Esophagus squamous epithelium (tissue), 5 donors: Measurements from ENCODE around the gene POLR3H. TPM values are rescaled to one million over a fixed set of nuclear protein-coding genes. Genes with fewer than 3 reads are reported as not detected.
"Not testable (repeated sequence)": the region's sequence is repeated elsewhere in the genome, so short reads cannot be mapped to it uniquely, and the experiment has no call there.

Experiments used
- DNase-seq: peaks from one replicate; lab custom pipeline; 2025; lab: John Stamatoyannopoulos, UW
- H3K27ac ChIP-seq, 4 donors: fragments of 200-600 bp; sonication (generic); one replicate each; pipeline ENCODE4 v1.5.1; 2016 to 2019; ENCODE audit warnings: mild to moderate bottlenecking in 1 of 4
- H3K27me3 ChIP-seq, 4 donors: fragments of 200-600 bp; sonication (generic); 1 replicate in 3 of 4; 2 replicates in 1 of 4; pipeline versions ENCODE4 v1.5.1 to v1.6.0; 2017 to 2021; ENCODE audit warnings: antibody characterized with exemption in 1 of 4
- H3K36me3 ChIP-seq, 3 donors: fragments of 200-600 bp; sonication (generic); one replicate each; pipeline ENCODE4 v1.5.1; 2016 to 2019
- H3K4me1 ChIP-seq, 3 donors: fragments of 200-600 bp; sonication (generic); one replicate each; pipeline ENCODE4 v1.5.1; 2017 to 2019
- H3K4me3 ChIP-seq, 4 donors: fragments of 200-600 bp; sonication (generic); 1 replicate in 3 of 4; 2 replicates in 1 of 4; pipeline ENCODE4 v1.5.1; 2016 to 2019; ENCODE audit warnings: mild to moderate bottlenecking in 2 of 4, moderate library complexity in 1 of 4
- H3K9me3 ChIP-seq, 3 donors: fragments of 200-600 bp; sonication (generic); one replicate each; pipeline ENCODE4 v1.5.1; 2016 to 2019
- POLR2A ChIP-seq, 4 donors: fragments of 450-650 bp; IDR thresholded peaks; one replicate each; pipeline ENCODE4 v1.6.1; 2017; ENCODE audit warnings: antibody characterized with exemption in 4 of 4, mild to moderate bottlenecking in 4 of 4, moderate library complexity in 3 of 4
- WGBS, 2 donors: methylation state at CpG; one replicate each; pipeline ENCODE4 v1.1.5; 2018; 5-methylcytosine and 5-hydroxymethylcytosine counted together
- intact Hi-C: fragments of 100-400 bp; cut with DNase I; formaldehyde crosslinking; loops from one replicate; pipeline ENCODE4 v1.15.0; 2022
- total RNA-seq, 4 donors: library from RNA; depleted of rRNA; stranded (reverse); fragments of >200 nt; gene quantifications; one replicate each; pipeline ENCODE4 v1.1.0, GENCODE V29; 2016
- TF ChIP-seq, protein P1 (sequence below), 6 experiments: fragments of 450-650 bp in 4 of 6; fragments of 200-600 bp in 2 of 6; sonication (generic) in 2 of 6; IDR thresholded peaks; one replicate each; pipeline ENCODE4 v1.5.1; 2016 to 2019; ENCODE audit warnings: antibody characterized with exemption in 6 of 6, mild to moderate bottlenecking in 4 of 6, moderate library complexity in 4 of 6
- donor health status: DM: yes; HTN: yes; CAD: no.

The POLR3H gene
- total RNA-seq, 4 donors from 2014 or later: 13.7 to 23.3 (median 16.1) TPM

DNA sequence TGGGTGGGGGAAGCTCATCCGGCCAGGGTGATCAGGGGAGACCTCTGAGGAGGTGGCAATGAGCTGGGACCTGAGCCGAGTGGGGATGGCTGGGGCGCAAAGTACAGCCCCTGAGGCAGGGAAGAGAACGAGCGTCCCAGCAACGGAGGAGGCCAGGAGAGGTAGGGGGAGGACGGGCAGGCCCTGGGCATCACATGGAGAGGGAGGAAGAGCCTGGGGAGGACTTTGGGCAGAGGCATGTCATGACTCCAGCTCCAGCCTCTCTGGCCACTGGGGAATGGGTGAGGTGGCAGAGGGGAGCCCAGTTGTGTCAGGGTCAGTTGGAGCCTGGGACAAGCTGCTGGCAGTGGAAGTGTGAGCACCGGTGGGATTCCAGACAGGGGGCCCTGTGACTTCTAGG is 33.8 kb upstream of the POLR3H start:
- TF ChIP-seq, protein P1, sequence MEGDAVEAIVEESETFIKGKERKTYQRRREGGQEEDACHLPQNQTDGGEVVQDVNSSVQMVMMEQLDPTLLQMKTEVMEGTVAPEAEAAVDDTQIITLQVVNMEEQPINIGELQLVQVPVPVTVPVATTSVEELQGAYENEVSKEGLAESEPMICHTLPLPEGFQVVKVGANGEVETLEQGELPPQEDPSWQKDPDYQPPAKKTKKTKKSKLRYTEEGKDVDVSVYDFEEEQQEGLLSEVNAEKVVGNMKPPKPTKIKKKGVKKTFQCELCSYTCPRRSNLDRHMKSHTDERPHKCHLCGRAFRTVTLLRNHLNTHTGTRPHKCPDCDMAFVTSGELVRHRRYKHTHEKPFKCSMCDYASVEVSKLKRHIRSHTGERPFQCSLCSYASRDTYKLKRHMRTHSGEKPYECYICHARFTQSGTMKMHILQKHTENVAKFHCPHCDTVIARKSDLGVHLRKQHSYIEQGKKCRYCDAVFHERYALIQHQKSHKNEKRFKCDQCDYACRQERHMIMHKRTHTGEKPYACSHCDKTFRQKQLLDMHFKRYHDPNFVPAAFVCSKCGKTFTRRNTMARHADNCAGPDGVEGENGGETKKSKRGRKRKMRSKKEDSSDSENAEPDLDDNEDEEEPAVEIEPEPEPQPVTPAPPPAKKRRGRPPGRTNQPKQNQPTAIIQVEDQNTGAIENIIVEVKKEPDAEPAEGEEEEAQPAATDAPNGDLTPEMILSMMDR (IDR thresholded peaks at IDR 0.05): no peak
- no peak for TF ChIP-seq POLR2A (IDR thresholded peaks at IDR 0.05)
- H3K4me1 ChIP-seq: peaks cover 3 to 11% (median 7%) of the 10 kb centered on the region in 3 donors
- 85 to 98% methylated on average over 8 of the region's 8 CpGs for WGBS, 2 donors
- no peak overlapping the region for H3K4me3 ChIP-seq
- H3K36me3 ChIP-seq: peaks cover 11 to 91% (median 31%) of the 10 kb centered on the region in 3 donors
- no peak for DNase-seq
- H3K27ac ChIP-seq: no peak overlapping the region
- H3K9me3 ChIP-seq: no peaks in the 10 kb centered on the region
- intact Hi-C loops: no loop called here
- H3K27me3 ChIP-seq: no peaks in the 10 kb centered on the region

DNA sequence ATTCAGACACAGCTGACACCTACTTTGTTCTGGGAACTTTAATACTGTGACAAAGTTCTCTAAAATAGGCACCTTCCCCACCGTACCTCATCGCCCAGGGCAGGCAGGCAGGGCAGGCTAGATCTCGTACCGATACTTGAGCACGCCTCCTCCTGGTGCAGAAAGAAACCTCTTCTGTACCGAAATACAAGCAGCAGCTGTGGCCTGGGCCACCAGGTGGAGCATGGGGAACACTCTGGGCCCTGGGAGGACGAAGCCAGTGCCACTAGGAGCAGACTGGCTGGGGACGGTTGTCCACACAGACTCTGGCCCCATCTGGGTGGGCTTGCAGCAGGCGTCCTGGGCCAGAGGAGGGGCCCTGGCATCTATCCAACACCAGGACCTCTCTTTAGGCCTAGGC is 32.6 kb upstream of the POLR3H start:
- intact Hi-C loops: no loop called here
- TF ChIP-seq POLR2A (IDR thresholded peaks at IDR 0.05): no peak
- TF ChIP-seq, protein P1 (IDR thresholded peaks at IDR 0.05): peak in 5 of 6 experiments; percentile 37 to 79 (median 55)
- H3K27ac ChIP-seq: peak overlapping the region in 1 of 4 donors; percentile 13
- peaks cover 7 to 78% (median 31%) of the 10 kb centered on the region in 3 donors for H3K36me3 ChIP-seq
- H3K4me1 ChIP-seq: peaks cover 3 to 11% (median 7%) of the 10 kb centered on the region in 3 donors
- 66% methylated on average over 3 of the region's 9 CpGs; no CpG with 5 or more reads in 1 of the 2 donors for WGBS, 2 donors
- H3K4me3 ChIP-seq: no peak overlapping the region
- H3K9me3 ChIP-seq: no peaks in the 10 kb centered on the region
- no peaks in the 10 kb centered on the region for H3K27me3 ChIP-seq
- DNase-seq: no peak

DNA sequence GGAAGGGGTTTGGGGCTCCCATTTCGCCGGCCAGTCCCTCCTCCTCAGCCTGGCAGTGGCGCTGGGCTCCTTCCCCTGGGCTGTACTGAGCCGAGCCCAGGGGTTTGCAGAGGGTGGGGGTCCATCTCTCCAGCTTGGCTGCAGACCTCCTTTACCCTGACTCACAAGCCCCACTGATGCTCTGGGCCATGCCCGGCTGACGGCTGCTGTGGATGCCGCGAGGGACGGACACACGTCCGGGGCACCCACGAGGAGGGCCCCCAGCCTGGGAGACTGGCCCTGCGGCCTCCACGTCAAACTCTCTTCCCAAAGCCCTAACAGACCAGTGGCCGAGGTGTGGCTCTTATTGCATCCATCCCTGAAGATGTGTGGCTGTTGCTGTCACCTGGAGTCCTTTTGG is 31.3 kb upstream of the POLR3H start:
- H3K27ac ChIP-seq: peak overlapping the region in 3 of 4 donors; percentile 59 to 70 (median 62)

DNA sequence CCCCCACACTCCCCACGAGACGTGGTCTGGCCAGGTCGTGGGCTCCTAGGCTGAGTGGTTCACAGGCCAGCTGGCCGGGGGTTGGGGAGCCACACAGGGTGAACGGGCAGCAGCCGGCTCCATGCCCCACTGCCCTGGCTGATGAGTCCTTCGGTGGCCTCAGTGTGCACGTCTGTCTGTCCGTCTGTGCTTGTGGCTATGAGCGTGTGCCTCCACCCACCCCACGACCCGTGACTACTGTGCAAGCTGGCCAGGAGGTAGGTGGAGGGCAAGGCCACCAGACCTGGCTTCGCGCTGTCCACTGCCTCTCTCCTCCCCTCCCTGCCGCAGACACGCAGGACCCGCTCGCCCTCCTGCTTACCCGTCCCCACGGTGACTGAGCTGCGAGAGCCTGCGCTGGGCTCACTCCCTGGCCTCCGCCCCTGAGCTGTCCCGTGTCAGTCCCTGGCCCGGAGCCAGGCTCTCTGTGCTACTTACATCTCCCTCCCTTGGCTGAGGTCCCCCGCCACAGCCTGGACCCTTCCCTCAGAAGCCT is 30.6 kb upstream of the POLR3H start:
- peaks cover 3 to 59% (median 26%) of the 10 kb centered on the region in 3 donors for H3K36me3 ChIP-seq
- peak overlapping the region in 3 of 4 donors; percentile 59 to 70 (median 62) for H3K27ac ChIP-seq
- intact Hi-C loops: no loop called here
- no peak overlapping the region for H3K4me3 ChIP-seq
- 84% methylated on average over 13 of the region's 26 CpGs; no CpG with 5 or more reads in 1 of the 2 donors for WGBS, 2 donors
- no peaks in the 10 kb centered on the region for H3K27me3 ChIP-seq
- H3K4me1 ChIP-seq: peaks cover 3 to 11% (median 7%) of the 10 kb centered on the region in 3 donors
- TF ChIP-seq, protein P1 (IDR thresholded peaks at IDR 0.05): no peak
- no peak for TF ChIP-seq POLR2A (IDR thresholded peaks at IDR 0.05)
- H3K9me3 ChIP-seq: no peaks in the 10 kb centered on the region
- no peak for DNase-seq

More for the DNA sequence above, 31.3 kb upstream of the POLR3H start:
- Histone ChIP-seq H3K4me1 (peaks cover 3 to 11% (median 7%) of the 10 kb centered on the region in 3 donors), H3K4me3 (no peak overlapping the region), H3K9me3 (no peaks in the 10 kb centered on the region), H3K27me3 (no peaks in the 10 kb centered on the region), H3K36me3 (peaks cover 7 to 65% (median 31%) of the 10 kb centered on the region in 3 donors)
- intact Hi-C loops: no loop called here
- WGBS, 2 donors: 100% methylated on average over 6 of the region's 15 CpGs; no CpG with 5 or more reads in 1 of the 2 donors
- DNase-seq: no peak
- TF ChIP-seq POLR2A (IDR thresholded peaks at IDR 0.05): no peak
- TF ChIP-seq, protein P1 (IDR thresholded peaks at IDR 0.05): no peak

DNA sequence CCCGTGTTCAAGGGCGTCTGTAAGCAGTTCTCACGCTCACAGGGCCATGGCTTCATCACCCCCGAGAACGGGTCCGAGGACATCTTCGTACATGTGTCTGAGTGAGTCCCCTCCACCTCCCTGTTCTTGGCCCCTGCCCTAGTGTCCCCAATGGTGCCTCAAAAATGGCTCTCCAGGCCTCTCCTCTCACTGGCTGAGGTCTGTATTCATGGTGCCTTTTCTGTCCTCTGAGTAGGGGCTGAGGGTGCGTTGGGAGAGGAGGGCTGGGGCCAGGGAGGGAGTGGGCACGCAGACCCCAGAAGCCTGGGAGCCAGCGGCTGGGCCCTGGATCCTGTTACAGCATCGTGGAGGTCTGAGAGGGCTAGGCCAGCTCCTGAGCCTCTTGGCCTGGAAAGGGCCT is 29.4 kb upstream of the POLR3H start:
- TF ChIP-seq, protein P1 (IDR thresholded peaks at IDR 0.05): no peak
- TF ChIP-seq POLR2A (IDR thresholded peaks at IDR 0.05): no peak
- 70 to 88% methylated on average over 4 to 6 of the region's 11 CpGs for WGBS, 2 donors

DNA sequence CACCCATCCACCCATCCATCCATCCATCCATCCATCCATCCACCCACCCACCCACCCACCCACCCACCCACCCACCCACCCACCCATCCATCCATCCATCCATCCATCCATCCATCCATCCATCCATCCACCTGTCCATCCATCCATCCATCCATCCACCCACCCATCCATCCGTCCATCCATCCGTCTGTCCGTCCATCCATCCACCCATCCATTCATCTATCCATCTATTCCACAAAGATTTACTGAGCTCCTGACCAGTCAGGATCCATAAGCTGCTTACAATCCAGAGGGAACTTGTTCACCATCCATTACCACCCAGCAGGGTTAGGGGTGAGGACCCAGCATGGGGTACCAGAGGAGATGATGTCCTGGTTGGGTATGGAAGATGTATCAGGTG is 28.0 kb upstream of the POLR3H start:
- peaks cover 0 to 32% (median 11%) of the 10 kb centered on the region in 3 donors for H3K36me3 ChIP-seq
- H3K27ac ChIP-seq, intact Hi-C loops, DNase-seq, H3K4me3 ChIP-seq, H3K9me3 ChIP-seq, H3K27me3 ChIP-seq: not testable (repeated sequence)
- WGBS, 2 donors: 96 to 100% methylated on average over 3 of the region's 3 CpGs
- H3K4me1 ChIP-seq: peaks cover 3 to 11% (median 7%) of the 10 kb centered on the region in 3 donors

More for the DNA sequence above, 29.4 kb upstream of the POLR3H start:
- intact Hi-C loops: no loop called here
- H3K27me3 ChIP-seq: no peaks in the 10 kb centered on the region
- no peak for DNase-seq
- H3K36me3 ChIP-seq: peaks cover 0 to 46% (median 21%) of the 10 kb centered on the region in 3 donors
- no peaks in the 10 kb centered on the region for H3K9me3 ChIP-seq
- H3K4me1 ChIP-seq: peaks cover 3 to 11% (median 7%) of the 10 kb centered on the region in 3 donors
- H3K4me3 ChIP-seq: no peak overlapping the region
- no peak overlapping the region for H3K27ac ChIP-seq
